ENCODE measurements around the gene KRT78.

Gene KRT78

DNA sequence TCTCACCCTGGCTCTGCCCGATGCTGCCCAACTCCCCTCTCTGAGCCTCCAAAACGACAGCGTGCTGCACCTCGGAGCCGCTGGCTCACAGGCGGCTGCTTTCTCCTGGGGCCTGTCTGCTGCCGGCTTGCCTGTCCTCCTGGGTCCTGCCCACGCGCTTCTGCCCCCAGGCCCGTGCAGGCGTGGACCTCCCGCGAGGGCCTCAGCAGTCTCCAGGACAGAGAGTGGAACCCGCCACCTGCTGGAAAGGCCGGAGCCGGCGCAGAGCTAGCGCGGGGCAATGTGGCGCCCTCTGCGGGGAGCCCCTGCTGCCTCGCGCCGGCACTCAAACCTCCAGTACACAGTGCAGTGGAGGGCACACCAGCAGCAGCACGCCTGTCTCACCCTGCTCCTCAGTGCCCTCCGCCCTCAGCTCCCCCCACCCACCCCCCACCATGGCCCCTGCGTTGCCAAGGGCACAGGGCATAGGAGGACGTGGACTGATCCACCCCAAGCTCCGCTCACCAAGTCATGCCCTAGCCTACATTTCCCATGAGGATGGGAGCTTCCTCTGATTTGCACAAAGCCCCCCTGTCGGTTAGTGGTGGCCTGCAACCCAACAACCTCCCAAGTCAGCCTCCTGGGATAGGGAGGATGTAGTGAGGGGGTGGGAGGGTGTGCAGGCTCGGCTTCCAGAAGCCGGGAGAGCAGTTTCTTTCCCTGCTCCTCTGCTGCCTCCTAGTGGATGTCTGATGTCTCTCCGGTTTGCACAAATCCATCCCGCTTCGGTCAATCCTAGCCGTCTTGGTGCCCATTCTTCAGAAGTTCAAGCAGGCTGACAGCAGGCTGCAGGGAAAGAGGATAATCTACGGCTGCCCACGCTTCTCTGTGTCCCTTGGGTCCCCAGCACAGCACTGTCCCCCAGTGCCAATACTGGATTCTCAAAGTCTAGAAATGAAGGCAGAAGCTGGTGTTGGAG is 30.9 kb upstream of the KRT78 start:
- no peaks in the 10 kb centered on the region for H3K9me3 ChIP-seq (ENCODE audit: insufficient read depth, low read depth, low read length)
- H3K4me1 ChIP-seq (ENCODE audit: insufficient read depth, low read length) = 0 out of 2 replicates have a peak, but pooled peaks cover 11% of the 10 kb centered on the region
- peaks cover 14% of the 10 kb centered on the region for H3K27me3 ChIP-seq (ENCODE audit: insufficient read depth, low read length)
- 11% methylated on average over 37 of the region's 38 CpGs for WGBS
- peak overlapping the region; percentile 48 for H3K4me3 ChIP-seq (ENCODE audit: low read length)
- no peaks in the 10 kb centered on the region for H3K36me3 ChIP-seq (ENCODE audit: insufficient read depth, low read length)
- no peak overlapping the region for H3K27ac ChIP-seq (ENCODE audit: low read depth, low read length)
- H3K9ac ChIP-seq (ENCODE audit: low read depth, low read length) = peak overlapping the region; percentile 38; the same call in 1 of the 2 replicates

DNA sequence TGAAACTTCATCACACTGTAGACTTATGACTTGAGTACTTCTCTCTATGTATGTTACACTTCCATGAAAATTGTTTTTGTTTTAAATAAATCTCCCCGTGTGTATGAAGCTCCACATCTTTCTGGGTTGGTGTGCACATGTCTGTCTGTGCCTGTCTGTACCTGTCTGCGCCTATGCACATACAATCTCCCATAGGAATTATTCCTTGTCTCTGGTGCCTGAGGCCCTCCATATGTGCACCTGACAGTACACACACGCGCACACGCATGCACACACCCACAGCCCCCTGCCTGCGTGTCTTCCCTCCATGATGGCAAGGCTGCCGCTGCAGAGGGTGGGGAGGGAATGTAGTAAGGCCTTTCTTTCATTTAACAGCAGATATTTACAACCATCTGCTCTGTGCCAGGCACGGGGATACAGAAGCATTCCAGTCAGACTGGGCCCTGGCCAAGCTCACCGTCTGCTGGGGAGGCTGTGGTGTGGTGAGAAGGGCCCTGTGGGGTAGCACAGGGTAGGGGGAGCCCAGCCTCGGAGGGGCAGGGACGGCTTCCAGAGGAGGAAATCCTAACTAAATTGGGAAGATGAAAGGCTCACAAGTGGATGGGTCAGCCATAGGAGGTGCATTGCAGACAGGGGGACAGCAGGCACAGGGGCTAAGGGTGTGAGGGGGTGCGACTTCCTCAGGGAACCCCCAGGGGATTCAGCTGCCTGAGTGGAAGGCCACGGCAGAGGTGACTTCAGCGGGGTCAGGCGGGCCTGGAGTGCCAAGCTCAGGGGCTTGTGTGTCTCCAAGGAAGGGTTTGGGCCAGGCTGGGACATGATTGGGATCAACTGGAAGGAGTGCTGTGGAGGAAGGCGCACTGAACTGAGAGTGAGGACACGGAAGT is 30.0 kb upstream of the KRT78 start:
- 81% methylated on average over 17 of the region's 17 CpGs for WGBS
- H3K36me3 ChIP-seq (ENCODE audit: insufficient read depth, low read length) = no peaks in the 10 kb centered on the region
- peaks cover 21% of the 10 kb centered on the region for H3K27me3 ChIP-seq (ENCODE audit: insufficient read depth, low read length)
- H3K27ac ChIP-seq (ENCODE audit: low read depth, low read length) = no peak overlapping the region
- peak overlapping the region; percentile 48 for H3K4me3 ChIP-seq (ENCODE audit: low read length)
- H3K4me1 ChIP-seq (ENCODE audit: insufficient read depth, low read length) = peaks cover 7% of the 10 kb centered on the region; the same call in 1 of the 2 replicates
- H3K9ac ChIP-seq (ENCODE audit: low read depth, low read length) = peak overlapping the region; percentile 38; the same call in 1 of the 2 replicates
- no peaks in the 10 kb centered on the region for H3K9me3 ChIP-seq (ENCODE audit: insufficient read depth, low read depth, low read length)

DNA sequence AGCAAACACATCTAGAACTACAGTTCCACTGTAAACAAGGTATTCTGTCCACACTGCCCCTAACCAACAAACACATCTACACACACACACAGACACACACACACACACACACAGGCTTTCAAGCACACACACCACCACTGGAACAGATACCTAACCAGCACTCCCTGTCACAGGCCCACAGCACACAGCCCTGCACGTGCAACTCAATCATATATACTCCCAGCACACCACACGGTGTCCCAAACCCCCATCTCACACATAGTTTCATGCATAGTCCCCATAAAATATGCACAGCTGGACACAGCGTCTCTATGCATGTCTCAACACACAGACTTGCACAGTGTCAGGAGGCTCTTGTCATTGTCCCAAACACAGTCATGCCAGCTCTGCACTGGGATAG is 28.4 kb upstream of the KRT78 start:
- Histone ChIP-seq H3K9ac (ENCODE audit: low read depth, low read length) (no peak overlapping the region), H3K36me3 (ENCODE audit: insufficient read depth, low read length) (no peaks in the 10 kb centered on the region), H3K4me1 (ENCODE audit: insufficient read depth, low read length) (peaks cover 7% of the 10 kb centered on the region; the same call in 1 of the 2 replicates), H3K9me3 (ENCODE audit: insufficient read depth, low read depth, low read length) (no peaks in the 10 kb centered on the region), H3K4me3 (ENCODE audit: low read length) (no peak overlapping the region), H3K27ac (ENCODE audit: low read depth, low read length) (no peak overlapping the region), H3K27me3 (ENCODE audit: insufficient read depth, low read length) (peaks cover 30% of the 10 kb centered on the region)
- 74% methylated on average over 3 of the region's 3 CpGs for WGBS

DNA sequence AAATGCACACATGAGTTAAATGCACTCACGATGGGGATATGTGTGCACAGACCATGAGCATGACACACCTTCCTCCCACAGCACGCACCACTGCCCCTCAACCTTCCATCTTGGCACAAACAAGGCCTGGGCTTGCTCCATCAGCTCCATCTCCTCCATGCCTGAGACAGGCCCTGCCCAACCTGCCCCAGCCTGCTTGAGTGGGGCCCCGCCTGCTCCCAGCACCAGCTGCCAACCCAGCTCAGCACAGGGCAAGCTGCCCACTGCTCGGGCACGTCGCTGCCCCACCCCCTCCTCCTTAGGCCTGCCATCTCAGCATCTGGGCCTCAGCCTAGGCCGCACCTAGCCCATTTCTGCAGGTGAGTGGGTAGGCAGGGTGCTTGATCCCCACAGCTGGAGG is 27.6 kb upstream of the KRT78 start:
- no peak overlapping the region for H3K27ac ChIP-seq (ENCODE audit: low read depth, low read length)
- H3K36me3 ChIP-seq (ENCODE audit: insufficient read depth, low read length) = no peaks in the 10 kb centered on the region
- H3K4me1 ChIP-seq (ENCODE audit: insufficient read depth, low read length) = peaks cover 10% of the 10 kb centered on the region; the same call in 1 of the 2 replicates
- WGBS = 85% methylated on average over 7 of the region's 7 CpGs
- H3K4me3 ChIP-seq (ENCODE audit: low read length) = no peak overlapping the region
- no peak overlapping the region for H3K9ac ChIP-seq (ENCODE audit: low read depth, low read length)
- H3K27me3 ChIP-seq (ENCODE audit: insufficient read depth, low read length) = peaks cover 30% of the 10 kb centered on the region
- no peaks in the 10 kb centered on the region for H3K9me3 ChIP-seq (ENCODE audit: insufficient read depth, low read depth, low read length)

DNA sequence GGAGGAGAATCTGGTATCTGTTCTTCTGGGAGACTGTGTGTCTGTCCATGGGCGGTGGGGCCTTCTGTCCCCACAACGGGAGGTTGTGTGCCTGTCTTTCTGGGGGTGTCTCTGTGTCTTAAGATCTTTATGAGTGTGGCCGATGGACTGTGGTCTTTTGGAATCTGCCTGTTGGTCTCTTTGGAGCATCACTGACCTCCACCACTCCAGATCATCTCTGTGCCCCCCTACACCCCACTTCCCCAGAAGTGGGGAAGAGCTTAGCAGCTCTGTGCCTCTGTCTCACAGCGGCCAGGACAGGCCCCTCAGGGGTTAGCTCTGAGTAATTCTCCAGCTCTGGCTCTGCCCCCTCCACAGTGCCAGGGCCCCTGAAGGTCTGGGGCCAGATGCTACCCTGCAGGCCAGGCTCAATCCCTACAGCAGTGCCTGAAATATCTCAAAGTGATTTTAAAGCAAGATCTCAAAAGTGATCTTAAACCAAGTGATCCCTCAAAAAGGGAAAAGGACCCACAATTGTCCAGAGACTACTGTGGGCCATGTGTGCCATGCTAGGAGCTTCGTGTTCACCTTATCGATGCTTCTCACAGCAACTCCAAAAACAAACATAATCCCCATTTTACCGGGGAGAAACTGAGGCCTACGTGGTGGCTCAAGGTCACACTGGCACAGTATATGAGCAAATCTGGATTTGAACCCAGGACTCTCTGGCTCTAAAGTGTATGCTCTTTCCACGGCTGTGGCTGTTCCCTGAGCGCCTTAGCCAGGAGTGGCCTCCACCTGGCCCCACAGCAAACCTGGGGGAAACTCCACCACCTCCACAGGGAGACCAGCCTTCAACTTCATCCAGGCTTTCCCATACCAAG is 26.0 kb upstream of the KRT78 start:
- Histone ChIP-seq H3K4me1 (ENCODE audit: insufficient read depth, low read length) (peaks cover 10% of the 10 kb centered on the region; the same call in 1 of the 2 replicates), H3K4me3 (ENCODE audit: low read length) (peak overlapping the region; percentile 54)
- WGBS = 84% methylated on average over 9 of the region's 10 CpGs

GRCh38 chr12:52873832-52874572 is 25.2 kb upstream of the KRT78 start:
- peaks cover 28% of the 10 kb centered on the region for H3K27me3 ChIP-seq (ENCODE audit: insufficient read depth, low read length)
- no peak overlapping the region for H3K27ac ChIP-seq (ENCODE audit: low read depth, low read length)
- peaks cover 8% of the 10 kb centered on the region; the same call in 1 of the 2 replicates for H3K4me1 ChIP-seq (ENCODE audit: insufficient read depth, low read length)
- 5% methylated on average over 55 of the region's 55 CpGs for WGBS
- no peaks in the 10 kb centered on the region for H3K36me3 ChIP-seq (ENCODE audit: insufficient read depth, low read length)
- peak overlapping the region; percentile 69 for H3K9ac ChIP-seq (ENCODE audit: low read depth, low read length)
- H3K9me3 ChIP-seq (ENCODE audit: insufficient read depth, low read depth, low read length) = no peaks in the 10 kb centered on the region
- peak overlapping the region; percentile 54 for H3K4me3 ChIP-seq (ENCODE audit: low read length)

More for the DNA sequence above, 26.0 kb upstream of the KRT78 start:
- H3K27ac ChIP-seq (ENCODE audit: low read depth, low read length) = no peak overlapping the region
- H3K9me3 ChIP-seq (ENCODE audit: insufficient read depth, low read depth, low read length) = no peaks in the 10 kb centered on the region
- no peaks in the 10 kb centered on the region for H3K36me3 ChIP-seq (ENCODE audit: insufficient read depth, low read length)
- peaks cover 30% of the 10 kb centered on the region for H3K27me3 ChIP-seq (ENCODE audit: insufficient read depth, low read length)
- H3K9ac ChIP-seq (ENCODE audit: low read depth, low read length) = peak overlapping the region; percentile 50; the same call in 1 of the 2 replicates

GRCh38 chr12:52873513-52873831 is 24.7 kb upstream of the KRT78 start:
- Histone ChIP-seq H3K4me3 (ENCODE audit: low read length) (0 out of 2 replicates have a peak overlapping the region, but pooled peaks have one; percentile 54), H3K36me3 (ENCODE audit: insufficient read depth, low read length) (no peaks in the 10 kb centered on the region), H3K27ac (ENCODE audit: low read depth, low read length) (no peak overlapping the region), H3K27me3 (ENCODE audit: insufficient read depth, low read length) (peaks cover 22% of the 10 kb centered on the region), H3K9ac (ENCODE audit: low read depth, low read length) (no peak overlapping the region; the same call in 1 of the 2 replicates), H3K9me3 (ENCODE audit: insufficient read depth, low read depth, low read length) (no peaks in the 10 kb centered on the region), H3K4me1 (ENCODE audit: insufficient read depth, low read length) (peaks cover 6% of the 10 kb centered on the region; the same call in 1 of the 2 replicates)
- 79% methylated on average over 4 of the region's 4 CpGs for WGBS

- Histone ChIP-seq H3K4me3 (ENCODE audit: low read length) (no peak overlapping the region), H3K27me3 (ENCODE audit: insufficient read depth, low read length) (peaks cover 22% of the 10 kb centered on the region), H3K9ac (ENCODE audit: low read depth, low read length) (no peak overlapping the region), H3K27ac (ENCODE audit: low read depth, low read length) (no peak overlapping the region), H3K4me1 (ENCODE audit: insufficient read depth, low read length) (peaks cover 5% of the 10 kb centered on the region; the same call in 1 of the 2 replicates), H3K9me3 (ENCODE audit: insufficient read depth, low read depth, low read length) (no peaks in the 10 kb centered on the region), H3K36me3 (ENCODE audit: insufficient read depth, low read length) (no peaks in the 10 kb centered on the region)
- WGBS = 81% methylated on average over 13 of the region's 13 CpGs
Observed at GRCh38 chr12:52872644-52873389, 24.0 kb upstream of the KRT78 start.

GRCh38 chr12:52871291-52872039 is 22.7 kb upstream of the KRT78 start:
- H3K9me3 ChIP-seq (ENCODE audit: insufficient read depth, low read depth, low read length) = no peaks in the 10 kb centered on the region
- H3K27me3 ChIP-seq (ENCODE audit: insufficient read depth, low read length) = peaks cover 22% of the 10 kb centered on the region
- WGBS = 66% methylated on average over 9 of the region's 9 CpGs
- no peak overlapping the region for H3K9ac ChIP-seq (ENCODE audit: low read depth, low read length)
- H3K36me3 ChIP-seq (ENCODE audit: insufficient read depth, low read length) = no peaks in the 10 kb centered on the region
- H3K27ac ChIP-seq (ENCODE audit: low read depth, low read length) = no peak overlapping the region
- H3K4me3 ChIP-seq (ENCODE audit: low read length) = no peak overlapping the region
- H3K4me1 ChIP-seq (ENCODE audit: insufficient read depth, low read length) = peaks cover 2% of the 10 kb centered on the region; the same call in 1 of the 2 replicates

Data from HUES64 (cell line).